HG02840 (cell line): Measurements from ENCODE around the gene GSE1.

ENCODE experiments used
- ATAC-seq: cut with Tn5 transposase; IDR thresholded peaks from one replicate; pipeline ENCODE4 v1.9.1; 2021; ENCODE audit warnings: mild to moderate bottlenecking, moderate library complexity, moderate number of reproducible peaks; ENCODE audit not compliant: unreplicated experiment, low FRiP score

The GSE1 gene

GRCh38 chr16:85716022-85716679, 103.0 kb downstream of the GSE1 start:
- no peak for ATAC-seq

DNA sequence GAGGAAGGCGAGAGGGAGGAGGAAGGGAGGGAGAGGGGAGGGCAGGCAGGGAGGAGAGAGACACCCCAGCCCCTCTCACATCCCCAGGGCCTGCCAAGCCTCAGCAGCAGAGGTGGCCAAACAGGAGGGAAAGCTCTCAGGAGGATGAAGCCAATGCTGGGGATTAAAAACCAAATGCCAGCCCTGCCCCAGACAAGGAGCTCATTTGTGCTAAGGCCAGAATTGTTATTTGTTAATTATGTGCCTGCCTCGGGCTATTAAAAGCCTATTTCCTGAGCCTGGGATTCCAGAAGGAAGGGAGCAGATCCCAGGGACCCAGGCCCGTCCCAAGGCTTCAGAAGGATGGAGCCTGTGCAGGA, 103.5 kb downstream of the GSE1 start:
- ATAC-seq, result no peak

DNA sequence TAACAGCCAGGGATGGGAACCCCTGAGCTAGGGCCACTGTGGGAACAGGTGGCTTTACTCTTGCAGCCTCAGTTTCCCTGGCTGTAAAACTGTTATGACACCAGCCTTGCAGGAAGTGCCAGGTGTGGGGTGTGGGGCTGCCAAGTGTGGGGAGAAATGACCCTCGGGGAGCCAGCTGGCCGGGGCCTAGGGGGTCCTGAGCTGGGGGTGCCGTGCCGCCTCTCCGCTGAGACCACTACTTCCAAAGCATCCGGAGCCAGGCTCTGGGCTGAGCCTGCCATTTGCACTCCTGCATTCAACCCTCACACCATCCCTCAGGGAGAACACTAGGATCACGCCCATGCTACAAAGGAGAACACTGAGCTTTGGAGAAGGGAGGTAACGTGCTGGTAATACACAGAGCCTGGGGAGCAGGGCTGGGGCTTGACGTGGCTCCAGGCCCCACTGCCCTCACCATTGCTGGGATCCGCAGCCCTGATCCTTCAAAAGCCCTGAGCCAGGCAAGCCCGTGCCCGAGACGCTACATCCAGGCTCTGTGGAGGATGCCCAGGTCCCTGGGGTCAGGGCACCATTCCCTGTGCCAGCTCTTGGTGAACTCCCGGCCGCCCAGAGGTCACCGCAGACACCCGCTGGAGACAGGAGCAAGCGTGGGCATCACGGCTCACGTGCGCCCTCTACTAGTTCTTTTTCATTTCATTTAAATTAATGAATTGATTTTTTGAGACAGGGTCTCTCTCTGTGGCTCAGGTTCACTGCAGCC, 104.5 kb downstream of the GSE1 start:
- no peak for ATAC-seq

GRCh38 chr16:85718153-85718477, 105.0 kb downstream of the GSE1 start:
- no peak for ATAC-seq

DNA sequence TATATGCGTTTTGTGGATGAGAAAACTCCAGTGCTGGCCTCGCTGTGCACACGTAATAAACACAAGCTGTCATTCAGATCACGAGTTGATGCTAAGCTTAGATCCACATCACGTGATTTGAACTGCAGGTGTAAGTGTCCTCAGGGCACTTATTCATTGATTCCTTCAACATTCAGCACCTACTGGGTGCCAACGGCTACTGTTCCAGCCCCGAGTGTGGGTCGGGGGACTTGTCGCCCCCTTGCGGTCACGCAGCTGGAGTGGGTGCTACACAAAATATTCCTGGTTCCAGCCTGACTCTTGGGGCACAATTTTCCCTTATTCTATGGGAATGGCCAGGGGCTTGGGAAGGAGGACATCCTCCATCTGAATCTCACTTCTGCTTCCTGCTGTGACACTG, 105.6 kb downstream of the GSE1 start:
- no peak for ATAC-seq

GRCh38 chr16:85719605-85720301, 106.6 kb downstream of the GSE1 start:
- no peak for ATAC-seq

DNA sequence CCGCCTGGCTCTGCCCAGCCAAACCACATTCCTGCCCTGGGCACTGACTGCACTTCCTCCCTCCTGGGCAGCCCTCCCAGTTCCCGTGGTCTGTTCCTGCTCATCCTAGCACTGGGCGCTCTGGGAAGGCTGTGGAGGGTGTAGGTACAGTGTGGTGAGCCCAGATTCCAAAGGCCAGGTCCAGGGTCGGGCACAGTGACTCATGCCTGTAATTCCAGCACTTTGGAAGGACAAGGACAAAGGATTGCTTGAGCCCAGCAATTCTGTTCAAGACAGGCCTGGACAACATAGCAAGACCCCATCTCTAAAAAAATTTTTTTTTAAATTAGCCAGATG, 107.1 kb downstream of the GSE1 start:
- ATAC-seq, result no peak

DNA sequence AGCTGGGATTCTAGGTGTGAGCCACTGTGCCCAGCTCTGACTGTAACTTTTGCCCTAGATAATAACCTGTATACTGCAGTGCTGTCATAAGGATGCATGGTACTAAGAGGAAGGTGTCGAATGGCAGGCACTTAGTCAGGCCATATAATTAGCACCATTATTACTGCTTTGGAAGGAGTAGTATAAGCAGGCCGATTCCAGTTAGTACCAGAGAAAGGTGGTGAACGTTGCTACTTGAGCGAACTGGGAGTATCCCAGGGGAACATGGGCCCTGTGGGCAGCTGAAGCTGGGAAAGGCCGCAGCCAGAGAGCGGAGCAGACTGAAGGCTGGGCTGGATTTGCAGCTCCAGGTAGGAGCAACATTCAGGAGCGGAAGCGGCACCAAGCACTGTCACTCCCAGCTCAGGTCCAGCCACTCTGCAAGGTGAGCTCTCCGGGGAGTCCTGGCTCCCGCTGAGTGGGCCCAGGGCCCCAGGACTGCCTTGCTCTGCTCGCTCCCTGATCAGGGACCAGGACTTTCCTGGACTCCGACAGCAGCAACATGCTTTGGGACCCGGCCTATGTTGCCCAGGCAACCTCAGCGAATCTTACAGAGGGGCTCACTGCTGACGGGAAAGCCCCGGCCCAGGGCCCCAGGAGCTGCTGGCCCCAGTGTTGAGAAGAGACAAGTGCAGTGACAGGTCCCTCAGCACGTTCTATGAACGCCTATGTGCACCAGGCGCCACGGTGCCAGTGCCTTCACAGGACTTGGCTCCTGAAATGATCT, 109.2 kb downstream of the GSE1 start:
- ATAC-seq, result no peak

DNA sequence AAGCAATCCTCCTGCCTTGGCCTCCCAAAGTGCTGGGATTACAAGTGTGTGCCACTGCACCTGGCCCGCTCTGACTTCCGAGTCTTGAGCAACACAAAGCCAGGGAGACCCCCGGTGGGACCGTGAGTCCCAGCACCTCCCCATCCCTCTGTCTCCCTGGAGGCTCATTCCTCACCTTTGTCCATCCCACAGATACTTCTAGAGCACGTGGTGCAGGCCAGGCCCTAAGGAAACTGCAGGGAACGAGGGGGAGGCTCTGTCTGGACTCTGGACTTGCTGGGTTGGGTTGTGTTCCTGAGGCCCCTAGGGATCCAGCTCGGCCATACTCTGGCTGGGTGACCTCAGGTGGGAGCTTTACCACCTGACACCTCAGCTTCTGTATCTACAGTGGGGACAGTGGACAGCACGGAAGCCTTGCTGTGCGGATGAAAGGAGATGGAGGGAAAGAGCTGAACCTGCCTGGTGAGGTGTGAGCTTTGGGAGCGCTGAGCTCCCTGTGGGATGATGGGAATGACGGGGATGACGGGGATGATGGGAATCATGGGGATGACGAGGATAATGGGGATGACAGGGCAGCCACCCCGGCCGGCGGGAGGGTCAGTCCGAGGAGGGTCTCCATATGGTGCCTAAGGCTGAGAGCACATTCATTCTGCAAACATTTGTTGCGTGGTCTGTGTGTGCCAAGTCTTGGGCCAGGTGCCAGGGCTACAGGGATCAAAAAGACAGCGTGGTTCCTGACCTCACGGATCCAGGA, 111.2 kb downstream of the GSE1 start:
- no peak for ATAC-seq

GRCh38 chr16:85724936-85725335, 111.8 kb downstream of the GSE1 start:
- ATAC-seq, result no peak
